HepG2 (cell line): ENCODE measurements around the gene PCDHGA10. TPM values are rescaled to one million over a fixed set of nuclear protein-coding genes. Genes with fewer than 3 reads are reported as not detected.
"Not testable (repeated sequence)": the region's sequence is repeated elsewhere in the genome, so short reads cannot be mapped to it uniquely, and the experiment has no call there.

ENCODE experiments used
- ATAC-seq: fragments of 200-7000 bp; cut with Tn5 transposase; 3 replicates; pipeline ENCODE4 v1.9.1; 2020; ENCODE audit warnings: mild to moderate bottlenecking, moderate library complexity
- BruUV-seq: library from RNA; stranded (reverse); fragments of 400-500 nt; replicated peaks from 2 replicates; lab custom pipeline; 2021; lab: Mats Ljungman, UMichigan
- CTCF ChIA-PET: fragments of 300-600 bp; formaldehyde crosslinking; extraction: SDS; loops from one replicate; lab custom pipeline; 2021; ENCODE audit warnings: low total read pairs, inconsistent platforms, low intra/inter-chr PET ratio; lab: Yijun Ruan, JAX
- POLR2A ChIA-PET: fragments of 350-600 bp; sonication (Branson Sonifier 250); formaldehyde crosslinking; loops from one replicate; lab custom pipeline; 2020; ENCODE audit warnings: antibody characterized with exemption, inconsistent platforms; lab: Yijun Ruan, JAX
- DNase-seq: peaks from one replicate; pipeline ENCODE4 v3.0.0-alpha.2; 2015; ENCODE audit warnings: low spot score
- FAIRE-seq: peaks from 3 replicates; lab custom pipeline; 2011; peaks lifted over from hg19 to GRCh38; lab: Jason Lieb, UNC
- H2AFZ ChIP-seq: one replicate; pipeline ENCODE4 v1.6.1; 2011; ENCODE audit warnings: low read length, inconsistent platforms
- H3K27ac ChIP-seq: fragments of 300-600 bp; 3 replicates; pipeline ENCODE4 v1.8.0; 2011; ENCODE audit warnings: mixed run types, mild to moderate bottlenecking, mixed read lengths, low read length, inconsistent platforms; ENCODE audit not compliant: insufficient read depth; ENCODE audit errors: extremely low read length
- H3K27me3 ChIP-seq, 2 experiments: fragments of 200-600 bp in 1 of 2; 2 replicates in 1 of 2; 3 replicates in 1 of 2; pipeline versions ENCODE4 v1.6.0 to v1.8.0; 2011; ENCODE audit warnings: low read length in 2 of 2, mild to moderate bottlenecking in 2 of 2, moderate library complexity in 2 of 2, inconsistent platforms in 1 of 2; ENCODE audit not compliant: insufficient read depth in 2 of 2, control insufficient read depth in 1 of 2
- H3K36me3 ChIP-seq, 2 experiments: fragments of 200-600 bp in 1 of 2; replicated peaks in 1 of 2; 2 replicates in 1 of 2; 3 replicates in 1 of 2; pipeline versions ENCODE4 v1.5.1 to v1.8.0; 2011; ENCODE audit warnings: low read length in 2 of 2, inconsistent platforms in 1 of 2; ENCODE audit not compliant: insufficient read depth in 2 of 2, control insufficient read depth in 1 of 2
- H3K4me1 ChIP-seq: 2 replicates; pipeline ENCODE4 v1.5.1; 2012; ENCODE audit warnings: low read length, inconsistent platforms; ENCODE audit not compliant: insufficient read depth
- H3K4me2 ChIP-seq: 2 replicates; pipeline ENCODE4 v1.6.0; 2011; ENCODE audit warnings: low read depth, low read length, inconsistent platforms
- H3K4me3 ChIP-seq, 3 experiments: fragments of 200-600 bp in 1 of 3; sonication (generic), shearing (Covaris generic) in 1 of 3; replicated peaks in 1 of 3; 2 replicates each; pipeline ENCODE4 v1.5.1; 2011 to 2016; ENCODE audit warnings: low read length in 3 of 3, inconsistent platforms in 2 of 3, low read depth in 2 of 3, mild to moderate bottlenecking in 2 of 3, control low read depth in 1 of 3, mixed read lengths in 1 of 3; ENCODE audit not compliant: insufficient read depth in 1 of 3
- H3K79me2 ChIP-seq: one replicate; pipeline ENCODE4 v1.6.1; 2011; ENCODE audit warnings: low read length, inconsistent platforms; ENCODE audit not compliant: insufficient read depth
- H3K9ac ChIP-seq: 2 replicates; pipeline ENCODE4 v1.6.0; 2011; ENCODE audit warnings: mild to moderate bottlenecking, low read depth, low read length, inconsistent platforms; ENCODE audit not compliant: insufficient read depth
- H3K9me3 ChIP-seq: 2 replicates; pipeline ENCODE4 v1.5.1; 2012; ENCODE audit warnings: mild to moderate bottlenecking, low read length
- H4K20me1 ChIP-seq: 2 replicates; pipeline ENCODE4 v1.6.0; 2011; ENCODE audit warnings: inconsistent platforms, mild to moderate bottlenecking, low read length, moderate library complexity; ENCODE audit not compliant: insufficient read depth
- ATF7 ChIP-seq, 2 experiments: fragments of 450-650 bp in 1 of 2; sonication (generic) in 1 of 2; formaldehyde crosslinking in 1 of 2; IDR thresholded peaks; 2 replicates each; pipeline versions ENCODE4 v1.4.0 to v1.6.1; 2016 to 2020; ENCODE audit warnings: antibody characterized with exemption in 1 of 2, mild to moderate bottlenecking in 1 of 2, missing genetic modification reagents in 1 of 2
- ATF7-NPFF ChIP-seq: sonication (generic); formaldehyde crosslinking; IDR thresholded peaks from 2 replicates; pipeline ENCODE4 v1.8.1; 2023; ENCODE audit warnings: mild to moderate bottlenecking, low read depth, missing genetic modification reagents, moderate library complexity
- CTCF ChIP-seq: sonication (generic); formaldehyde crosslinking; IDR thresholded peaks from 2 replicates; pipeline ENCODE4 v1.5.0; 2020; ENCODE audit warnings: mild to moderate bottlenecking, missing genetic modification reagents, moderate library complexity
- HDAC2 ChIP-seq: sonication (generic); formaldehyde crosslinking; IDR thresholded peaks from 2 replicates; pipeline ENCODE4 v1.4.0; 2020; ENCODE audit warnings: missing genetic modification reagents
- IRX3 ChIP-seq: sonication (generic); formaldehyde crosslinking; IDR thresholded peaks from 2 replicates; pipeline ENCODE4 v1.8.1; 2023; ENCODE audit warnings: mild to moderate bottlenecking, low read depth, missing genetic modification reagents, borderline replicate concordance
- KLF15 ChIP-seq: sonication (generic); formaldehyde crosslinking; IDR thresholded peaks from 2 replicates; pipeline ENCODE4 v1.8.1; 2023; ENCODE audit warnings: borderline replicate concordance, mild to moderate bottlenecking, inconsistent platforms, missing genetic modification reagents, mixed read lengths
- NKX3-1 ChIP-seq: sonication (generic); formaldehyde crosslinking; IDR thresholded peaks from 2 replicates; pipeline ENCODE4 v1.5.0; 2020; ENCODE audit warnings: missing genetic modification reagents
- RFX5 ChIP-seq: IDR thresholded peaks from 2 replicates; pipeline ENCODE4 v1.6.1; 2011; ENCODE audit warnings: low read depth, low read length, improper control_type of control experiment
- TP53 ChIP-seq: sonication (generic); formaldehyde crosslinking; conservative IDR thresholded peaks from 2 replicates; pipeline ENCODE4 v1.4.0; 2020; ENCODE audit warnings: missing genetic modification reagents
- ZBTB49 ChIP-seq: sonication (generic); formaldehyde crosslinking; IDR thresholded peaks from 2 replicates; pipeline ENCODE4 v1.4.0; 2020; ENCODE audit warnings: missing genetic modification reagents, borderline replicate concordance
- ZBTB7A ChIP-seq: sonication (generic); formaldehyde crosslinking; IDR thresholded peaks from 2 replicates; pipeline ENCODE4 v1.8.0; 2022; ENCODE audit warnings: mild to moderate bottlenecking, missing genetic modification reagents
- ZNF205 ChIP-seq: IDR thresholded peaks from 2 replicates; pipeline ENCODE4 v1.6.1; 2018; ENCODE audit warnings: missing biosample characterization, missing genetic modification reagents
- ZNF619 ChIP-seq: sonication (generic); formaldehyde crosslinking; IDR thresholded peaks from 2 replicates; pipeline ENCODE4 v1.4.0; 2020; ENCODE audit warnings: mild to moderate bottlenecking, missing genetic modification reagents
- ZSCAN31 ChIP-seq: sonication (generic); formaldehyde crosslinking; IDR thresholded peaks from 2 replicates; pipeline ENCODE4 v1.5.0; 2020; ENCODE audit warnings: low read depth, mild to moderate bottlenecking, missing genetic modification reagents
- WGBS: methylation state at CpG from one replicate; pipeline ENCODE4 v1.1.6; 2017; ENCODE audit warnings: low lambda C conversion rate; 5-methylcytosine and 5-hydroxymethylcytosine counted together
- in situ Hi-C: cut with HindIII; loops from 2 replicates; pipeline ENCODE4 v1.10.0; 2017; ENCODE audit warnings: low pct_unique_long_range_greater_than_20kb; ENCODE audit not compliant: extremely low pct_ligation_motif_present
- intact Hi-C: fragments of 100-400 bp; cut with micrococcal nuclease; formaldehyde crosslinking; loops from one replicate; pipeline ENCODE4 v1.10.0; 2022; ENCODE audit not compliant: unreplicated experiment
- polyA plus RNA-seq, 8 experiments: library from polyadenylated mRNA; depleted of rRNA in 3 of 8; stranded (reverse) in 7 of 8; unstranded in 1 of 8; fragments of >200 nt; fragmentation: Illumina TruSeq in 4 of 8; extraction: Trizol in 4 of 8; gene quantifications; 2 replicates each; pipeline versions ENCODE4 v1.2.1 to v1.2.3, GENCODE V29; 2011 to 2016; ENCODE audit warnings: low read depth in 4 of 8, missing spikeins in 1 of 8, mixed read lengths in 1 of 8; ENCODE audit not compliant: insufficient read depth in 1 of 8
- total RNA-seq, 5 experiments: library from RNA; depleted of rRNA; stranded (reverse); fragments of >200 nt; fragmentation: Illumina TruSeq; extraction: Trizol; gene quantifications; 2 replicates each; pipeline ENCODE4 v1.2.3, GENCODE V29; 2016; ENCODE audit warnings: low read depth in 1 of 5

Gene PCDHGA10
- total and polyA plus RNA-seq, 2 of the 13 experiments (the other 11 are each of a cell fraction or from before 2014, with no cell fraction given): 0.04 to 0.18 TPM

- CTCF ChIA-PET, H4K20me1 ChIP-seq, DNase-seq, in situ Hi-C loops, H3K79me2 ChIP-seq, intact Hi-C loops, H2AFZ ChIP-seq, H3K27ac ChIP-seq, H3K9ac ChIP-seq, H3K4me1 ChIP-seq, H3K4me2 ChIP-seq, BruUV-seq, H3K36me3 ChIP-seq, H3K4me3 ChIP-seq, FAIRE-seq, H3K27me3 ChIP-seq, POLR2A ChIA-PET: not testable (repeated sequence)
- peak; percentile 70 for ATAC-seq
- TF ChIP-seq CTCF (CRISPR knock-in tag): 0 out of 2 replicates have a peak, but pooled peaks have one; percentile 3
- 49% methylated on average over 26 of the region's 43 CpGs for WGBS
- H3K9me3 ChIP-seq: peaks cover 41% of the 10 kb centered on the region
Measured at GRCh38 chr5:141397756-141398551, 14.8 kb upstream of the PCDHGA10 start, which contains the start of gene PCDHGB5. Gene PCDHGB5 (plus strand): TSS chr5:141397947. CDS start chr5:141398128, 181 bp downstream.

- no peaks in the 10 kb centered on the region for H3K27me3 ChIP-seq
- CTCF ChIA-PET: no interaction called here
- no peak for ATAC-seq
- no peaks in the 10 kb centered on the region for H3K79me2 ChIP-seq
- H3K4me1 ChIP-seq: no peaks in the 10 kb centered on the region
- in situ Hi-C loops: no loop called here
- no peak overlapping the region for H3K9ac ChIP-seq
- no peaks in the 10 kb centered on the region for H3K36me3 ChIP-seq
- no peak for TF ChIP-seq RFX5
- no peak for TF ChIP-seq ZNF205 (CRISPR knock-in tag)
- TF ChIP-seq HDAC2 (CRISPR knock-in tag): no peak
- TF ChIP-seq TP53 (CRISPR knock-in tag): no peak
- no peak for TF ChIP-seq IRX3
- TF ChIP-seq ZBTB49 (CRISPR knock-in tag): no peak
- TF ChIP-seq ATF7 (IDR thresholded peaks at IDR 0.05): no peak
- no peak for TF ChIP-seq ATF7 (CRISPR knock-in tag; IDR thresholded peaks at IDR 0.05)
- no peak for TF ChIP-seq KLF15 (CRISPR knock-in tag)
- TF ChIP-seq ZNF619 (CRISPR knock-in tag): no peak
- TF ChIP-seq ATF7-NPFF: no peak
- TF ChIP-seq NKX3-1 (CRISPR knock-in tag): no peak
- TF ChIP-seq ZSCAN31: no peak
- TF ChIP-seq ZBTB7A (CRISPR knock-in tag): no peak
- 79% methylated on average over 10 of the region's 15 CpGs for WGBS
- DNase-seq: no peak
- FAIRE-seq: no peak
- no peak overlapping the region for H3K4me2 ChIP-seq
- no peak overlapping the region for H3K27ac ChIP-seq
- no peak overlapping the region for H3K4me3 ChIP-seq
- H4K20me1 ChIP-seq: no peaks in the 10 kb centered on the region
- POLR2A ChIA-PET: no interaction called here
- H2AFZ ChIP-seq: no peak overlapping the region
- H3K9me3 ChIP-seq: peaks cover 34% of the 10 kb centered on the region
- intact Hi-C loops: no loop called here
- BruUV-seq: no TSS peak
Measured at GRCh38 chr5:141398608-141399007, 14.2 kb upstream of the PCDHGA10 start.
